Tibial artery (tissue), 4 donors: Measurements from ENCODE around the gene SPARCL1.

Experiments used
- DNase-seq, 2 donors: peaks; one replicate each; pipeline ENCODE4 v3.0.0-alpha.2; 2019
- H3K27ac ChIP-seq, 2 donors: fragments of 200-600 bp; sonication (generic) in 1 of 2; 1 replicate in 1 of 2; 2 replicates in 1 of 2; pipeline ENCODE4 v1.5.1; 2018 to 2019; ENCODE audit warnings: mild to moderate bottlenecking in 1 of 2
- H3K27me3 ChIP-seq, 2 donors: fragments of 200-600 bp; sonication (generic) in 1 of 2; one replicate each; pipeline versions ENCODE4 v1.5.1 to v1.6.0; 2016 to 2019
- H3K36me3 ChIP-seq, 3 donors: fragments of 200-600 bp; sonication (generic) in 2 of 3; one replicate each; pipeline ENCODE4 v1.5.1; 2016 to 2019; ENCODE audit warnings: mild to moderate bottlenecking in 2 of 3
- H3K4me1 ChIP-seq, 4 donors: fragments of 200-600 bp; sonication (generic) in 2 of 4; 1 replicate in 3 of 4; 2 replicates in 1 of 4; pipeline ENCODE4 v1.5.1; 2016 to 2019
- H3K4me3 ChIP-seq, 2 donors: fragments of 200-600 bp; sonication (generic) in 1 of 2; 1 replicate in 1 of 2; 2 replicates in 1 of 2; pipeline ENCODE4 v1.5.1; 2018 to 2019; ENCODE audit warnings: mild to moderate bottlenecking in 2 of 2
- H3K9me3 ChIP-seq, 3 donors: fragments of 200-600 bp; sonication (generic) in 1 of 3; one replicate each; pipeline ENCODE4 v1.5.1; 2016 to 2019
- CTCF ChIP-seq, 2 experiments: fragments of 200-600 bp in 1 of 2; fragments of 450-650 bp in 1 of 2; IDR thresholded peaks; one replicate each; pipeline ENCODE4 v1.5.1; 2017 to 2019; ENCODE audit warnings: antibody characterized with exemption in 2 of 2, mild to moderate bottlenecking in 1 of 2, moderate library complexity in 1 of 2
- intact Hi-C: fragments of 100-400 bp; cut with DNase I; formaldehyde crosslinking; loops from one replicate; pipeline ENCODE4 v1.15.0; 2023; ENCODE audit warnings: low total_unique reads

The SPARCL1 gene

GRCh38 chr4:87444741-87445140 is 84.4 kb downstream of the SPARCL1 start:
- TF ChIP-seq CTCF (IDR thresholded peaks at IDR 0.05): no peak
- Histone ChIP-seq H3K27ac (no peak overlapping the region), H3K9me3 (no peaks in the 10 kb centered on the region), H3K27me3 (no peaks in the 10 kb centered on the region), H3K36me3 (peaks cover 33 to 60% (median 51%) of the 10 kb centered on the region in 3 donors), H3K4me1 (no peaks in the 10 kb centered on the region), H3K4me3 (no peak overlapping the region)
- no peak for DNase-seq
- intact Hi-C loops: no loop called here

GRCh38 chr4:87442889-87443288 is 86.3 kb downstream of the SPARCL1 start:
- peaks cover 46 to 69% (median 67%) of the 10 kb centered on the region in 3 donors for H3K36me3 ChIP-seq
- intact Hi-C loops: no loop called here

GRCh38 chr4:87433342-87433741 is 95.8 kb downstream of the SPARCL1 start:
- H3K4me3 ChIP-seq: no peak overlapping the region

More at GRCh38 chr4:87442889-87443288, 86.3 kb downstream of the SPARCL1 start:
- H3K4me3 ChIP-seq: no peak overlapping the region
- no peaks in the 10 kb centered on the region for H3K4me1 ChIP-seq
- no peak overlapping the region for H3K27ac ChIP-seq
- no peaks in the 10 kb centered on the region for H3K9me3 ChIP-seq
- H3K27me3 ChIP-seq: no peaks in the 10 kb centered on the region
- TF ChIP-seq CTCF (IDR thresholded peaks at IDR 0.05): no peak
- no peak for DNase-seq

GRCh38 chr4:87430038-87430437 is 99.1 kb downstream of the SPARCL1 start:
- no peak overlapping the region for H3K4me3 ChIP-seq
- H3K4me1 ChIP-seq: peaks cover 0 to 4% (median under 1%) of the 10 kb centered on the region in 4 donors
- H3K36me3 ChIP-seq: no peaks in the 10 kb centered on the region
- no peak for TF ChIP-seq CTCF (IDR thresholded peaks at IDR 0.05)
- H3K9me3 ChIP-seq: no peaks in the 10 kb centered on the region
- intact Hi-C loops: no loop called here
- H3K27me3 ChIP-seq: no peaks in the 10 kb centered on the region
- DNase-seq: no peak
- no peak overlapping the region for H3K27ac ChIP-seq

More at GRCh38 chr4:87433342-87433741, 95.8 kb downstream of the SPARCL1 start:
- Histone ChIP-seq H3K9me3 (no peaks in the 10 kb centered on the region), H3K4me1 (no peaks in the 10 kb centered on the region), H3K27ac (no peak overlapping the region), H3K27me3 (no peaks in the 10 kb centered on the region), H3K36me3 (peaks cover 7 to 11% (median 8%) of the 10 kb centered on the region in 3 donors)
- intact Hi-C loops: no loop called here
- DNase-seq: no peak
- no peak for TF ChIP-seq CTCF (IDR thresholded peaks at IDR 0.05)

- Histone ChIP-seq H3K27me3 (no peaks in the 10 kb centered on the region), H3K9me3 (no peaks in the 10 kb centered on the region), H3K4me1 (peaks cover 0 to 15% (median 6%) of the 10 kb centered on the region in 4 donors), H3K4me3 (no peak overlapping the region), H3K27ac (no peak overlapping the region), H3K36me3 (no peaks in the 10 kb centered on the region)
- intact Hi-C loops: no loop called here
- TF ChIP-seq CTCF (IDR thresholded peaks at IDR 0.05): no peak
- no peak for DNase-seq
Measured at GRCh38 chr4:87428979-87429378, 100.2 kb downstream of the SPARCL1 start.

GRCh38 chr4:87427518-87427868 is 101.7 kb downstream of the SPARCL1 start:
- H3K27me3 ChIP-seq: no peaks in the 10 kb centered on the region
- peaks cover 0 to 19% (median 10%) of the 10 kb centered on the region in 4 donors for H3K4me1 ChIP-seq
- no peak overlapping the region for H3K4me3 ChIP-seq
- no peaks in the 10 kb centered on the region for H3K9me3 ChIP-seq
- intact Hi-C loops: no loop called here
- TF ChIP-seq CTCF (IDR thresholded peaks at IDR 0.05): no peak
- DNase-seq: no peak
- no peaks in the 10 kb centered on the region for H3K36me3 ChIP-seq
- H3K27ac ChIP-seq: no peak overlapping the region
